HG03060 (cell line): ENCODE measurements around the gene MME.

Experiments
- ATAC-seq: cut with Tn5 transposase; IDR thresholded peaks from one replicate; pipeline ENCODE4 v1.9.1; 2021; ENCODE audit warnings: low read depth, moderate number of reproducible peaks; ENCODE audit not compliant: unreplicated experiment

Gene MME

GRCh38 chr3:155229086-155229485 is 149.0 kb downstream of the MME start:
- ATAC-seq: no peak

- no peak for ATAC-seq
Measured at GRCh38 chr3:155230382-155230781, 150.3 kb downstream of the MME start.

- ATAC-seq: no peak
Measured at GRCh38 chr3:155231792-155232191, 151.7 kb downstream of the MME start.

DNA sequence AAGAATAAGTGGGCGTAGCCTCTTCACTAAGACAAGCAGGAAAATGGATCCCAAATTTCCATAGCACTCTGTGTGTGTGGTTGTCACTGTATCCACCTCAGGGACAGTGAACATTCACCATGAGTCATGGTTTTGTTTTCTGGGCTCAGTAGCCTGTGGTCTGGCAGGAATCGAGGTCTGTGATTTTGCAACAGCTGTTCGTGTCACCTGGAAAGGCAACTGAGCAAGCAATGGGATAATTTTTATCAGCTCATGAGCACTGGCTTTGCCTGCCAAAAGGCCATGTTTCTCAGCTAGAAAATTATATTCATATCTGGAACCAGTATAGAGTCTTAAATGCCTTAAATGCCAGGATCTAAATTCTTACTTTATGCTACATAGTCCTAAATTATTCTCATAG is 152.5 kb downstream of the MME start:
- ATAC-seq: no peak

DNA sequence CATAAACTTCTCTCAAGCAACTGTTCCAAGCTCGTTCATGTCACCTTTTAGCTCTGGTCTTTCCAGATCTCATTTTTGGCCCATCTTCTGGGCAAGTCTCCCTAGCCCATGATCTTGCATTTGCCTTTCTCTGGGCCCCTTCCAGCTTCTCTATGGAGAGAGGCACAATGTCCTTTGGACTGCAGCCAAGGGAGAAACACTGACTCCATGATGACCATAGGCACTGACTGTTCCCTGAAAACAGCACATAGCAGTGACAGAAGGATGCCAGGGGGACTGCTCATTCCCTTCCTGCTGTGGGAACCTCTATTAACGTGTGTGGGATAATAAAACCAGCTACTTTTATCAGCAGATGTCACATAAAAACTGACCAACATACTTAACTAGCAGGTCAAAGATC is 153.1 kb downstream of the MME start:
- ATAC-seq: no peak
